ENCODE results near the gene ZDHHC24. TPM values are rescaled to one million over a fixed set of nuclear protein-coding genes. Genes with fewer than 3 reads are reported as not detected.

Gene ZDHHC24
- total RNA-seq, 1 experiment from 2014 or later, result 19.4 TPM

GRCh38 chr11:66557733-66558326, 12.0 kb upstream of the ZDHHC24 start:
- no peak overlapping the region for H3K4me3 ChIP-seq
- H3K9me3 ChIP-seq (ENCODE audit: insufficient read depth, low read depth), result no peaks in the 10 kb centered on the region
- no peaks in the 10 kb centered on the region for H3K4me1 ChIP-seq (replicated peaks; ENCODE audit: insufficient read depth)
- TF ChIP-seq EZH2 (IDR thresholded peaks at IDR 0.05; ENCODE audit: low read depth) (no peak), CTCF (conservative IDR thresholded peaks at IDR 0.05) (no peak)
- H3K27ac ChIP-seq, result no peak overlapping the region
- ChIA-PET POLR2A (ENCODE audit: unreplicated experiment) (no interaction called here), CTCF (no interaction called here)
- H3K4me2 ChIP-seq, result no peak overlapping the region
- H4K20me1 ChIP-seq (ENCODE audit: insufficient read depth), result no peaks in the 10 kb centered on the region; the same call in 1 of the 2 replicates
- no peaks in the 10 kb centered on the region for H3F3A ChIP-seq (ENCODE audit: insufficient read depth, low read depth)
- H3K36me3 ChIP-seq (ENCODE audit: low read depth), result no peaks in the 10 kb centered on the region
- intact Hi-C loops (cut with micrococcal nuclease; ENCODE audit: unreplicated experiment), result no loop called here
- no peak for DNase-seq
- no TSS peak for BruUV-seq (replicated peaks)
- H3K27me3 ChIP-seq (ENCODE audit: insufficient read depth, low read depth), result 0 out of 2 replicates have a peak, but pooled peaks cover 6% of the 10 kb centered on the region
- H3K9me2 ChIP-seq (ENCODE audit: insufficient read depth), result no peaks in the 10 kb centered on the region
- H2AFZ ChIP-seq, result no peak overlapping the region
- no peaks in the 10 kb centered on the region for H3K79me2 ChIP-seq (ENCODE audit: low read depth)

GRCh38 chr11:66556086-66556485, 10.2 kb upstream of the ZDHHC24 start:
- POLR2A ChIA-PET (ENCODE audit: unreplicated experiment), result no interaction called here
- TF ChIP-seq CTCF (conservative IDR thresholded peaks at IDR 0.05), result no peak
- TF ChIP-seq EZH2 (IDR thresholded peaks at IDR 0.05; ENCODE audit: low read depth), result no peak
- no peaks in the 10 kb centered on the region; the same call in 1 of the 2 replicates for H3F3A ChIP-seq (ENCODE audit: insufficient read depth, low read depth)
- no peaks in the 10 kb centered on the region for H3K9me2 ChIP-seq (ENCODE audit: insufficient read depth)
- no TSS peak for BruUV-seq (replicated peaks)
- no peaks in the 10 kb centered on the region for H3K36me3 ChIP-seq (ENCODE audit: low read depth)
- H3K79me2 ChIP-seq (ENCODE audit: low read depth), result no peaks in the 10 kb centered on the region
- CTCF ChIA-PET, result no interaction called here
- intact Hi-C loops (cut with micrococcal nuclease; ENCODE audit: unreplicated experiment), result no loop called here
- H3K4me3 ChIP-seq, result no peak overlapping the region
- H3K4me1 ChIP-seq (replicated peaks; ENCODE audit: insufficient read depth), result no peaks in the 10 kb centered on the region
- H3K27ac ChIP-seq, result no peak overlapping the region
- H3K4me2 ChIP-seq, result no peak overlapping the region
- DNase-seq, result no peak
- no peaks in the 10 kb centered on the region for H3K27me3 ChIP-seq (ENCODE audit: insufficient read depth, low read depth)
- no peak overlapping the region for H2AFZ ChIP-seq
- H3K9me3 ChIP-seq (ENCODE audit: insufficient read depth, low read depth), result no peaks in the 10 kb centered on the region
- H4K20me1 ChIP-seq (ENCODE audit: insufficient read depth), result no peaks in the 10 kb centered on the region; the same call in 1 of the 2 replicates

GRCh38 chr11:66555416-66555815, 9.6 kb upstream of the ZDHHC24 start:
- no peaks in the 10 kb centered on the region for H3K4me1 ChIP-seq (replicated peaks; ENCODE audit: insufficient read depth)
- H3K9me2 ChIP-seq (ENCODE audit: insufficient read depth), result no peaks in the 10 kb centered on the region
- H3K4me3 ChIP-seq, result no peak overlapping the region
- no peak for TF ChIP-seq CTCF (conservative IDR thresholded peaks at IDR 0.05)
- no peak for TF ChIP-seq EZH2 (IDR thresholded peaks at IDR 0.05; ENCODE audit: low read depth)
- ChIA-PET POLR2A (ENCODE audit: unreplicated experiment) (interaction anchor here (0.6 kb wide), 1 partner anchor 11 kb away, joined by 9 read pairs; no protein-coding TSS in a partner anchor), CTCF (interaction anchor here (0.5 kb wide), 1 partner anchor 228 kb away, joined by 3 read pairs; no protein-coding TSS in a partner anchor)
- intact Hi-C loops (cut with micrococcal nuclease; ENCODE audit: unreplicated experiment), result no loop called here
- H3K27ac ChIP-seq, result no peak overlapping the region
- H3K36me3 ChIP-seq (ENCODE audit: low read depth), result no peaks in the 10 kb centered on the region
- H3K9me3 ChIP-seq (ENCODE audit: insufficient read depth, low read depth), result no peaks in the 10 kb centered on the region
- BruUV-seq (replicated peaks), result no TSS peak
- H4K20me1 ChIP-seq (ENCODE audit: insufficient read depth), result no peaks in the 10 kb centered on the region; the same call in 1 of the 2 replicates
- H3K79me2 ChIP-seq (ENCODE audit: low read depth), result no peaks in the 10 kb centered on the region
- H3K27me3 ChIP-seq (ENCODE audit: insufficient read depth, low read depth), result no peaks in the 10 kb centered on the region
- no peak overlapping the region for H2AFZ ChIP-seq
- no peaks in the 10 kb centered on the region; the same call in 1 of the 2 replicates for H3F3A ChIP-seq (ENCODE audit: insufficient read depth, low read depth)
- H3K4me2 ChIP-seq, result no peak overlapping the region
- no peak for DNase-seq
